B cell (primary cell): ENCODE data around the gene MAP4K2. TPM values are rescaled to one million over a fixed set of nuclear protein-coding genes. Genes with fewer than 3 reads are reported as not detected.

Experiments
- ATAC-seq: fragments of 200-7000 bp; cut with Tn5 transposase; one replicate; pipeline ENCODE4 v1.10.0; 2021; ENCODE audit warnings: low read depth, mild to moderate bottlenecking, moderate number of reproducible peaks, moderate library complexity
- CTCF ChIA-PET: fragments of 350-600 bp; sonication (Branson Sonifier 250); formaldehyde crosslinking; loops from one replicate; lab custom pipeline; 2021; ENCODE audit warnings: antibody characterized with exemption, inconsistent platforms; lab: Charles Lee
- POLR2A ChIA-PET: fragments of 350-600 bp; sonication (Branson Sonifier 250); formaldehyde crosslinking; loops from one replicate; lab custom pipeline; 2021; ENCODE audit warnings: antibody characterized with exemption; lab: Charles Lee
- DNase-seq: peaks from one replicate; pipeline ENCODE4 v3.0.0; 2013
- H2AFZ ChIP-seq: 2 replicates; pipeline ENCODE4 v1.6.1; 2012; ENCODE audit warnings: mild to moderate bottlenecking, low read depth, low read length; ENCODE audit not compliant: insufficient read depth, poor library complexity, severe bottlenecking
- H3K27ac ChIP-seq, 2 donors: 1 replicate in 1 of 2; 2 replicates in 1 of 2; pipeline ENCODE4 v1.5.1; 2012 to 2013; ENCODE audit warnings: low read length in 2 of 2, mild to moderate bottlenecking in 2 of 2, moderate library complexity in 1 of 2
- H3K27me3 ChIP-seq, 4 experiments: fragments of 200-600 bp in 1 of 4; sonication (generic) in 1 of 4; replicated peaks in 1 of 4; 1 replicate in 2 of 4; 2 replicates in 2 of 4; pipeline versions ENCODE4 v1.6.1 to v1.7.0; 2013 to 2016; ENCODE audit warnings: low read length in 3 of 4, mild to moderate bottlenecking in 2 of 4, mixed read lengths in 1 of 4, moderate library complexity in 1 of 4; ENCODE audit not compliant: insufficient read depth in 4 of 4, control insufficient read depth in 3 of 4; ENCODE audit errors: control extremely low read depth in 1 of 4
- H3K36me3 ChIP-seq, 2 experiments: replicated peaks in 1 of 2; 1 replicate in 1 of 2; 2 replicates in 1 of 2; pipeline versions ENCODE4 v1.6.1 to v1.7.1; 2013; ENCODE audit warnings: low read length in 1 of 2; ENCODE audit not compliant: insufficient read depth in 2 of 2, control insufficient read depth in 1 of 2; ENCODE audit errors: control extremely low read depth in 1 of 2, extremely low read depth in 1 of 2
- H3K4me1 ChIP-seq, 2 donors: fragments of 200-600 bp in 1 of 2; sonication (generic) in 1 of 2; 1 replicate in 1 of 2; 2 replicates in 1 of 2; pipeline versions ENCODE4 v1.5.1 to v1.6.1; 2013 to 2017; ENCODE audit warnings: low read length in 2 of 2; ENCODE audit not compliant: control insufficient read depth in 2 of 2, insufficient read depth in 2 of 2
- H3K4me2 ChIP-seq: replicated peaks from 2 replicates; pipeline ENCODE3; 2012; ENCODE audit warnings: mild to moderate bottlenecking, low read depth, low read length; ENCODE audit not compliant: poor library complexity, severe bottlenecking
- H3K4me3 ChIP-seq, 5 experiments: fragments of 200-600 bp in 1 of 5; sonication (generic) in 1 of 5; 1 replicate in 3 of 5; 2 replicates in 2 of 5; pipeline versions ENCODE4 v1.5.1 to v1.7.0; 2011 to 2016; ENCODE audit warnings: low read length in 4 of 5, mild to moderate bottlenecking in 4 of 5, low read depth in 2 of 5, control low read depth in 1 of 5, moderate library complexity in 1 of 5; ENCODE audit not compliant: insufficient read depth in 1 of 5; ENCODE audit errors: control extremely low read depth in 1 of 5, extremely low read depth in 1 of 5
- H3K79me2 ChIP-seq: fragments of 200-600 bp; sonication (generic); one replicate; pipeline ENCODE4 v1.6.0; 2016; ENCODE audit warnings: low read length; ENCODE audit not compliant: control insufficient read depth, insufficient read depth
- H3K9ac ChIP-seq: fragments of 200-600 bp; sonication (generic); 2 replicates; pipeline ENCODE4 v1.6.1; 2017; ENCODE audit warnings: mild to moderate bottlenecking, low read length, moderate library complexity
- H3K9me3 ChIP-seq, 3 donors: one replicate each; pipeline versions ENCODE4 v1.6.1 to v1.7.1; 2013; ENCODE audit warnings: low read length in 2 of 3; ENCODE audit not compliant: control insufficient read depth in 2 of 3, insufficient read depth in 1 of 3; ENCODE audit errors: control extremely low read depth in 1 of 3
- H4K20me1 ChIP-seq: 2 replicates; pipeline ENCODE4 v1.6.0; 2012; ENCODE audit warnings: mild to moderate bottlenecking, low read length; ENCODE audit not compliant: insufficient read depth, control insufficient read depth, poor library complexity, severe bottlenecking
- H3K27ac Mint-ChIP-seq: one replicate; pipeline ENCODE4 v1.8.0; 2021; ENCODE audit warnings: mixed read lengths
- H3K27me3 Mint-ChIP-seq: one replicate; pipeline ENCODE4 v1.8.0; 2021; ENCODE audit warnings: mixed read lengths
- H3K4me1 Mint-ChIP-seq: one replicate; pipeline ENCODE4 v1.8.0; 2021; ENCODE audit warnings: mixed read lengths
- H3K4me3 Mint-ChIP-seq: one replicate; pipeline ENCODE4 v1.8.0; 2021; ENCODE audit warnings: mixed read lengths
- H3K9me3 Mint-ChIP-seq: one replicate; pipeline ENCODE4 v1.8.0; 2022; ENCODE audit warnings: mixed read lengths; ENCODE audit not compliant: insufficient read depth
- CTCF ChIP-seq: fragments of 200-600 bp; IDR thresholded peaks from one replicate; pipeline ENCODE4 v1.8.0; 2022; ENCODE audit warnings: antibody characterized with exemption, mild to moderate bottlenecking
- EZH2 ChIP-seq: IDR thresholded peaks from 2 replicates; pipeline ENCODE4 v1.6.1; 2012; ENCODE audit warnings: borderline replicate concordance, low read depth, mild to moderate bottlenecking, moderate library complexity, low read length; ENCODE audit not compliant: insufficient read depth, poor library complexity, severe bottlenecking
- WGBS: methylation state at CpG from one replicate; pipeline ENCODE4 v1.1.5; 2013; ENCODE audit warnings: missing lambda C conversion rate; ENCODE audit not compliant: insufficient coverage; 5-methylcytosine and 5-hydroxymethylcytosine counted together
- intact Hi-C: fragments of 100-400 bp; cut with micrococcal nuclease; formaldehyde crosslinking; loops from one replicate; pipeline ENCODE4 v1.10.0; 2022
- polyA plus RNA-seq: library from polyadenylated mRNA; depleted of rRNA; stranded (reverse); fragments of >200 nt; gene quantifications from 2 replicates; pipeline ENCODE4 v1.2.3, GENCODE V29; 2012
- total RNA-seq, 2 donors: library from RNA; stranded (reverse); fragments of 120-200 nt in 1 of 2; gene quantifications; 1 replicate in 1 of 2; 2 replicates in 1 of 2; pipeline versions ENCODE4 v1.2.3 to v1.2.4, GENCODE V29; 2013 to 2022

Gene MAP4K2
- total and polyA plus RNA-seq, 2 donors (not counting 1 experiment from before 2014, with no cell fraction given) = 118 to 163 TPM

- peaks cover 41% of the 10 kb centered on the region for H3K4me1 Mint-ChIP-seq
- DNase-seq (peak; percentile 23), ATAC-seq (no peak)
- Histone ChIP-seq H3K9me3 (no peaks in the 10 kb centered on the region), H3K4me3 (no peak overlapping the region), H3K79me2 (peaks cover 78% of the 10 kb centered on the region), H4K20me1 (peaks cover 11% of the 10 kb centered on the region), H3K27me3 (no peaks in the 10 kb centered on the region), H3K36me3 (peaks cover 0 to 44% of the 10 kb centered on the region in 2 experiments), H2AFZ (no peak overlapping the region), H3K9ac (no peak overlapping the region), H3K4me1 (peaks cover 43 to 51% of the 10 kb centered on the region in 2 donors), H3K27ac (no peak overlapping the region), H3K4me2 (peak overlapping the region; percentile 94)
- no peaks in the 10 kb centered on the region for H3K9me3 Mint-ChIP-seq
- H3K4me3 Mint-ChIP-seq = peak overlapping the region; percentile 90
- 94% methylated on average over 36 of the region's 41 CpGs for WGBS
- intact Hi-C loops = loop anchor here (5.0 kb wide), 1 partner anchor 333 kb away; no protein-coding TSS in a partner anchor
- TF ChIP-seq CTCF (no peak), EZH2 (no peak)
- CTCF ChIA-PET = interaction anchor here (0.7 to 7.3 kb wide), 6 partner anchors 8 to 61 kb away, joined by 3 to 73 read pairs (median 4); partner anchors contain the start of gene RASGRP2
- H3K27me3 Mint-ChIP-seq = no peaks in the 10 kb centered on the region
- POLR2A ChIA-PET = interaction anchor here (0.5 to 1.3 kb wide), 2 partner anchors 11 to 21 kb away, joined by 3 to 5 read pairs; no protein-coding TSS in a partner anchor
- H3K27ac Mint-ChIP-seq = no peak overlapping the region
These were observed 1.6 kb upstream of the MAP4K2 start for GRCh38 chr11:64804346-64805210.
